Common myeloid progenitor, CD34-positive (primary cell): ENCODE measurements around the gene PDE3A.

Experiments
- CTCF ChIA-PET: fragments of 350-600 bp; sonication (Branson Sonifier 250); formaldehyde crosslinking; loops from one replicate; lab custom pipeline; 2021; ENCODE audit warnings: antibody characterized with exemption; lab: Charles Lee
- POLR2A ChIA-PET: fragments of 350-600 bp; sonication (Branson Sonifier 250); formaldehyde crosslinking; loops from one replicate; lab custom pipeline; 2021; ENCODE audit warnings: antibody characterized with exemption; lab: Charles Lee
- DNase-seq, 3 donors: peaks; one replicate each; pipeline versions ENCODE4 v3.0.0 to v3.0.0-alpha.2; 2013
- H3K27ac ChIP-seq, 2 experiments: 1 replicate in 1 of 2; 2 replicates in 1 of 2; pipeline ENCODE4 v1.7.0; 2013; ENCODE audit warnings: inconsistent platforms in 2 of 2, low read length in 2 of 2, mild to moderate bottlenecking in 2 of 2, low read depth in 1 of 2, moderate library complexity in 1 of 2; ENCODE audit not compliant: severe bottlenecking in 2 of 2, insufficient read depth in 1 of 2, poor library complexity in 1 of 2
- H3K27me3 ChIP-seq, 5 experiments: replicated peaks in 2 of 5; 1 replicate in 3 of 5; 2 replicates in 2 of 5; pipeline versions ENCODE4 v1.6.1 to v1.7.0; 2013; ENCODE audit warnings: low read length in 4 of 5, mild to moderate bottlenecking in 2 of 5, moderate library complexity in 2 of 5, inconsistent platforms in 1 of 5; ENCODE audit not compliant: insufficient read depth in 5 of 5, control insufficient read depth in 4 of 5
- H3K36me3 ChIP-seq, 4 experiments: 1 replicate in 2 of 4; 2 replicates in 2 of 4; pipeline versions ENCODE4 v1.6.1 to v1.7.0; 2013; ENCODE audit warnings: low read length in 3 of 4, control low read depth in 1 of 4, mild to moderate bottlenecking in 1 of 4; ENCODE audit not compliant: control insufficient read depth in 4 of 4, insufficient read depth in 4 of 4
- H3K4me1 ChIP-seq, 4 experiments: 1 replicate in 3 of 4; 2 replicates in 1 of 4; pipeline versions ENCODE4 v1.6.1 to v1.7.1; 2013; ENCODE audit warnings: low read length in 3 of 4, mild to moderate bottlenecking in 3 of 4, control low read depth in 1 of 4, inconsistent platforms in 1 of 4, moderate library complexity in 1 of 4; ENCODE audit not compliant: control insufficient read depth in 4 of 4, insufficient read depth in 4 of 4; ENCODE audit errors: control extremely low read depth in 1 of 4
- H3K4me3 ChIP-seq, 7 experiments: 1 replicate in 4 of 7; 2 replicates in 3 of 7; pipeline versions ENCODE4 v1.5.1 to v1.7.0; 2013; ENCODE audit warnings: mild to moderate bottlenecking in 7 of 7, low read length in 6 of 7, moderate library complexity in 6 of 7, inconsistent platforms in 2 of 7, low read depth in 2 of 7, control low read depth in 1 of 7; ENCODE audit not compliant: insufficient read depth in 4 of 7, control insufficient read depth in 1 of 7; ENCODE audit errors: extremely low read depth in 1 of 7
- H3K9me3 ChIP-seq, 5 experiments: 1 replicate in 4 of 5; 2 replicates in 1 of 5; pipeline versions ENCODE4 v1.6.1 to v1.7.1; 2013; ENCODE audit warnings: low read length in 4 of 5, mild to moderate bottlenecking in 2 of 5, inconsistent platforms in 1 of 5, low read depth in 1 of 5, moderate library complexity in 1 of 5; ENCODE audit not compliant: control insufficient read depth in 4 of 5, insufficient read depth in 2 of 5; ENCODE audit errors: control extremely low read depth in 1 of 5
- WGBS: methylation state at CpG from one replicate; pipeline ENCODE4 v1.1.5; 2013; ENCODE audit not compliant: insufficient coverage; 5-methylcytosine and 5-hydroxymethylcytosine counted together

The PDE3A gene

GRCh38 chr12:20482491-20483054, 114.2 kb downstream of the PDE3A start:
- Histone ChIP-seq H3K4me1 (no peaks in the 10 kb centered on the region), H3K36me3 (no peaks in the 10 kb centered on the region), H3K27me3 (no peaks in the 10 kb centered on the region), H3K9me3 (no peaks in the 10 kb centered on the region), H3K4me3 (no peak overlapping the region), H3K27ac (no peak overlapping the region)
- no CpG with 5 or more reads among the region's 2 CpGs for WGBS
- POLR2A ChIA-PET, result no interaction called here
- CTCF ChIA-PET, result interaction anchor here (1.3 kb wide), 1 partner anchor 20 kb away, joined by 3 read pairs; no protein-coding TSS in a partner anchor
- no peak for DNase-seq

GRCh38 chr12:20483776-20484175, 115.4 kb downstream of the PDE3A start:
- no peak for DNase-seq
- H3K4me3 ChIP-seq, result no peak overlapping the region
- H3K4me1 ChIP-seq, result no peaks in the 10 kb centered on the region
- no peaks in the 10 kb centered on the region for H3K36me3 ChIP-seq
- POLR2A ChIA-PET, result no interaction called here
- WGBS, result no CpG with 5 or more reads among the region's 1 CpG
- H3K9me3 ChIP-seq, result no peaks in the 10 kb centered on the region
- no peak overlapping the region for H3K27ac ChIP-seq
- CTCF ChIA-PET, result no interaction called here
- no peaks in the 10 kb centered on the region for H3K27me3 ChIP-seq

GRCh38 chr12:20486233-20486632, 117.9 kb downstream of the PDE3A start:
- no peaks in the 10 kb centered on the region for H3K36me3 ChIP-seq
- no peaks in the 10 kb centered on the region for H3K27me3 ChIP-seq
- no peaks in the 10 kb centered on the region for H3K9me3 ChIP-seq
- H3K4me3 ChIP-seq, result no peak overlapping the region
- WGBS, result no CpG with 5 or more reads among the region's 2 CpGs
- ChIA-PET POLR2A (no interaction called here), CTCF (no interaction called here)
- DNase-seq, result no peak
- H3K27ac ChIP-seq, result no peak overlapping the region
- H3K4me1 ChIP-seq, result no peaks in the 10 kb centered on the region

- CTCF ChIA-PET, result no interaction called here
- no CpG with 5 or more reads among the region's 2 CpGs for WGBS
- H3K27ac ChIP-seq, result no peak overlapping the region
- H3K27me3 ChIP-seq, result no peaks in the 10 kb centered on the region
- no peak for DNase-seq
- H3K36me3 ChIP-seq, result no peaks in the 10 kb centered on the region
- H3K4me3 ChIP-seq, result no peak overlapping the region
- POLR2A ChIA-PET, result interaction anchor here (0.8 to 1.3 kb wide), 2 partner anchors 19 kb away, joined by 3 to 4 read pairs; no protein-coding TSS in a partner anchor
- H3K4me1 ChIP-seq, result peaks cover 0 to 2% (median under 1%) of the 10 kb centered on the region in 4 experiments
- no peaks in the 10 kb centered on the region for H3K9me3 ChIP-seq
Observed at GRCh38 chr12:20487519-20487918, 119.2 kb downstream of the PDE3A start.

- Histone ChIP-seq H3K36me3 (no peaks in the 10 kb centered on the region), H3K4me3 (no peak overlapping the region), H3K27ac (no peak overlapping the region), H3K9me3 (no peaks in the 10 kb centered on the region), H3K27me3 (no peaks in the 10 kb centered on the region), H3K4me1 (peaks cover 0 to 5% (median 1%) of the 10 kb centered on the region in 4 experiments)
- 100% methylated on average over 1 of the region's 1 CpG for WGBS
- CTCF ChIA-PET, result no interaction called here
- no peak for DNase-seq
- POLR2A ChIA-PET, result no interaction called here
Observed at GRCh38 chr12:20489645-20490044, 121.3 kb downstream of the PDE3A start.

GRCh38 chr12:20490213-20490612, 121.9 kb downstream of the PDE3A start:
- Histone ChIP-seq H3K4me3 (no peak overlapping the region), H3K27ac (no peak overlapping the region), H3K36me3 (no peaks in the 10 kb centered on the region), H3K27me3 (no peaks in the 10 kb centered on the region), H3K4me1 (peaks cover 0 to 5% (median 1%) of the 10 kb centered on the region in 4 experiments), H3K9me3 (no peaks in the 10 kb centered on the region)
- ChIA-PET CTCF (no interaction called here), POLR2A (no interaction called here)
- DNase-seq, result no peak

- no peak for DNase-seq
- Histone ChIP-seq H3K36me3 (no peaks in the 10 kb centered on the region), H3K9me3 (no peaks in the 10 kb centered on the region), H3K4me1 (peaks cover 0 to 5% (median 1%) of the 10 kb centered on the region in 4 experiments), H3K27ac (no peak overlapping the region), H3K4me3 (no peak overlapping the region), H3K27me3 (no peaks in the 10 kb centered on the region)
- ChIA-PET CTCF (interaction anchor here (0.8 kb wide), 1 partner anchor 11 kb away, joined by 3 read pairs; no protein-coding TSS in a partner anchor), POLR2A (no interaction called here)
- WGBS, result 77% methylated on average over 5 of the region's 5 CpGs
Observed at GRCh38 chr12:20491290-20491689, 123.0 kb downstream of the PDE3A start.
